ENCODE data around the gene TK2.

GRCh38 chr16:66486199-66486772 is 63.6 kb downstream of the TK2 start:
- TF ChIP-seq OSR1 (CRISPR knock-in tag; IDR thresholded peaks at IDR 0.05) (no peak), ZC3H10 (CRISPR knock-in tag; IDR thresholded peaks at IDR 0.05) (no peak), PATZ1 (CRISPR knock-in tag; IDR thresholded peaks at IDR 0.05; ENCODE audit: borderline replicate concordance) (no peak), ESRRG (CRISPR knock-in tag; IDR thresholded peaks at IDR 0.05) (no peak)

Data from SK-N-SH treated with all-trans-retinoic acid at 6 μM for 48 hours (cell line).